DMS 273 (cell line): ENCODE measurements around the gene TARBP2.
"Not testable (repeated sequence)": the region's sequence is repeated elsewhere in the genome, so short reads cannot be mapped to it uniquely, and the experiment has no call there.

Source experiments
- DNase-seq: peaks from one replicate; lab custom pipeline; 2025; ENCODE audit not compliant: unreplicated experiment; lab: John Stamatoyannopoulos, UW

TARBP2 gene

GRCh38 chr12:53474077-53474476 lies 27.0 kb upstream of the TARBP2 start:
- no peak for DNase-seq

GRCh38 chr12:53474819-53475218 lies 26.3 kb upstream of the TARBP2 start:
- no peak for DNase-seq

- DNase-seq: peak; percentile 62
These were observed 24.3 kb upstream of the TARBP2 start for GRCh38 chr12:53476769-53477209.

GRCh38 chr12:53478865-53479264 lies 22.2 kb upstream of the TARBP2 start:
- DNase-seq: no peak

- no peak for DNase-seq
These were observed 21.8 kb upstream of the TARBP2 start for GRCh38 chr12:53479331-53479730.

GRCh38 chr12:53480491-53481442 lies 20.3 kb upstream of the TARBP2 start:
- DNase-seq: no peak

GRCh38 chr12:53481458-53481857 lies 19.6 kb upstream of the TARBP2 start:
- not testable (repeated sequence) for DNase-seq

- DNase-seq: peak; percentile 55
These were observed 19.0 kb upstream of the TARBP2 start for GRCh38 chr12:53481939-53482586.

- DNase-seq: no peak
These were observed 18.4 kb upstream of the TARBP2 start for GRCh38 chr12:53482626-53483168.

GRCh38 chr12:53483225-53483978 lies 17.7 kb upstream of the TARBP2 start:
- DNase-seq: peak; percentile 33

GRCh38 chr12:53483979-53484377 lies 17.1 kb upstream of the TARBP2 start:
- DNase-seq: peak; percentile 32

GRCh38 chr12:53484686-53485575 lies 16.2 kb upstream of the TARBP2 start:
- DNase-seq: no peak

- no peak for DNase-seq
These were observed 14.9 kb upstream of the TARBP2 start for GRCh38 chr12:53485955-53486735.

GRCh38 chr12:53486736-53487487 lies 14.2 kb upstream of the TARBP2 start:
- DNase-seq: no peak

- DNase-seq: no peak
These were observed 11.7 kb upstream of the TARBP2 start for GRCh38 chr12:53489242-53489864.

- DNase-seq: no peak
These were observed 8.9 kb upstream of the TARBP2 start for GRCh38 chr12:53492188-53492587.

- DNase-seq: peak; percentile 91
These were observed 8.1 kb upstream of the TARBP2 start for GRCh38 chr12:53492830-53493609.
